Measurements from ENCODE around the gene VSTM2B. TPM values are rescaled to one million over a fixed set of nuclear protein-coding genes. Genes with fewer than 3 reads are reported as not detected.

The VSTM2B gene
- total and polyA plus RNA-seq, 2 of the 4 experiments (the other 2 are of a cell fraction): not detected

GRCh38 chr19:29501816-29502580, 23.8 kb upstream of the VSTM2B start:
- Histone ChIP-seq H3K4me3 (ENCODE audit: insufficient read depth, low read depth, low read length) (no peak overlapping the region), H4K91ac (ENCODE audit: insufficient read depth, low read depth, low read length) (no peak overlapping the region), H3K4ac (ENCODE audit: low read depth, low read length) (no peak overlapping the region), H2AFZ (replicated peaks; ENCODE audit: low read length, poor library complexity) (no peak overlapping the region), H3K18ac (ENCODE audit: low read depth, low read length) (no peak overlapping the region), H2AK5ac (ENCODE audit: low read depth, low read length) (no peak overlapping the region), H2BK20ac (ENCODE audit: low read depth, low read length) (no peak overlapping the region), H3K23ac (ENCODE audit: low read depth, low read length) (no peak overlapping the region), H3K27me3 (ENCODE audit: control insufficient read depth, insufficient read depth, low read length) (no peaks in the 10 kb centered on the region), H3K79me1 (ENCODE audit: low read depth in 1 of 2, low read length in 2 of 2) (no peaks in the 10 kb centered on the region), H2BK15ac (ENCODE audit: low read depth, low read length) (no peak overlapping the region), H3K56ac (ENCODE audit: extremely low read depth, insufficient read depth, low read length) (no peak overlapping the region), H3K9ac (ENCODE audit: low read depth, low read length) (no peak overlapping the region), H4K8ac (ENCODE audit: low read depth in 2 of 2, low read length in 2 of 2) (no peak overlapping the region), H2BK120ac (ENCODE audit: low read depth, low read length) (no peak overlapping the region), H3K27ac (ENCODE audit: insufficient read depth, low read length) (no peak overlapping the region), H3K14ac (replicated peaks; ENCODE audit: low read depth, low read length) (no peak overlapping the region), H3K4me2 (ENCODE audit: low read depth, low read length) (no peak overlapping the region), H2AK9ac (replicated peaks; ENCODE audit: low read depth, low read length, poor library complexity) (no peak overlapping the region), H3K36me3 (ENCODE audit: control insufficient read depth, insufficient read depth, low read length) (no peaks in the 10 kb centered on the region), H4K20me1 (ENCODE audit: insufficient read depth, low read length) (no peaks in the 10 kb centered on the region), H3K4me1 (ENCODE audit: control insufficient read depth, insufficient read depth, low read length) (no peaks in the 10 kb centered on the region), H4K5ac (ENCODE audit: low read depth, low read length) (no peak overlapping the region), H3K9me3 (ENCODE audit: control insufficient read depth, insufficient read depth, low read length) (peaks cover 5% of the 10 kb centered on the region; the same call in 1 of the 2 replicates), H3K9me1 (ENCODE audit: insufficient read depth, low read length) (no peaks in the 10 kb centered on the region), H2BK5ac (ENCODE audit: low read depth, low read length, poor library complexity, severe bottlenecking) (no peak overlapping the region)
- no peak for ATAC-seq (ENCODE audit: low read depth)
- CTCF ChIA-PET: no interaction called here
- DNase-seq: no peak
- in situ Hi-C loops (cut with MboI; ENCODE audit: low sequenced_read_pairs) (no loop called here), intact Hi-C loops (cut with micrococcal nuclease) (no loop called here), dilution Hi-C loops (cut with HindIII; ENCODE audit: low sequenced_read_pairs, unreplicated experiment) (no loop called here)
- POLR2A ChIA-PET (ENCODE audit: unreplicated experiment): no interaction called here
- TF ChIP-seq RAD21 (IDR thresholded peaks at IDR 0.05; ENCODE audit: low read length) (no peak), MAZ (IDR thresholded peaks at IDR 0.05; ENCODE audit: borderline replicate concordance, low read depth, low read length) (no peak), NFE2L2 (IDR thresholded peaks at IDR 0.05; ENCODE audit: low read depth, low read length) (no peak), MXI1 (IDR thresholded peaks at IDR 0.05; ENCODE audit: borderline replicate concordance, low read depth, low read length) (no peak), USF2 (IDR thresholded peaks at IDR 0.05; ENCODE audit: low read depth, low read length) (no peak), MAFK (IDR thresholded peaks at IDR 0.05; ENCODE audit: low read depth, low read length) (no peak), CEBPB (IDR thresholded peaks at IDR 0.05; ENCODE audit: low read depth, low read length) (no peak), SMC3 (IDR thresholded peaks at IDR 0.05; ENCODE audit: low read depth, low read length) (no peak), ELK1 (IDR thresholded peaks at IDR 0.05; ENCODE audit: borderline replicate concordance, low read depth, low read length) (no peak), CHD1 (IDR thresholded peaks at IDR 0.05; ENCODE audit: low read depth, low read length) (no peak), RFX5 (IDR thresholded peaks at IDR 0.05; ENCODE audit: low read depth, low read length) (no peak)
- no TSS peak for BruUV-seq (replicated peaks)
- no CpG with 5 or more reads among the region's 18 CpGs for WGBS, 2 experiments (ENCODE audit: extremely low coverage in 2 of 2, insufficient read length in 1 of 2)

All from IMR-90 (cell line).